ENCODE results near the gene GRIN2C.
"Not testable (repeated sequence)": the region's sequence is repeated elsewhere in the genome, so short reads cannot be mapped to it uniquely, and the experiment has no call there.

GRIN2C gene

DNA sequence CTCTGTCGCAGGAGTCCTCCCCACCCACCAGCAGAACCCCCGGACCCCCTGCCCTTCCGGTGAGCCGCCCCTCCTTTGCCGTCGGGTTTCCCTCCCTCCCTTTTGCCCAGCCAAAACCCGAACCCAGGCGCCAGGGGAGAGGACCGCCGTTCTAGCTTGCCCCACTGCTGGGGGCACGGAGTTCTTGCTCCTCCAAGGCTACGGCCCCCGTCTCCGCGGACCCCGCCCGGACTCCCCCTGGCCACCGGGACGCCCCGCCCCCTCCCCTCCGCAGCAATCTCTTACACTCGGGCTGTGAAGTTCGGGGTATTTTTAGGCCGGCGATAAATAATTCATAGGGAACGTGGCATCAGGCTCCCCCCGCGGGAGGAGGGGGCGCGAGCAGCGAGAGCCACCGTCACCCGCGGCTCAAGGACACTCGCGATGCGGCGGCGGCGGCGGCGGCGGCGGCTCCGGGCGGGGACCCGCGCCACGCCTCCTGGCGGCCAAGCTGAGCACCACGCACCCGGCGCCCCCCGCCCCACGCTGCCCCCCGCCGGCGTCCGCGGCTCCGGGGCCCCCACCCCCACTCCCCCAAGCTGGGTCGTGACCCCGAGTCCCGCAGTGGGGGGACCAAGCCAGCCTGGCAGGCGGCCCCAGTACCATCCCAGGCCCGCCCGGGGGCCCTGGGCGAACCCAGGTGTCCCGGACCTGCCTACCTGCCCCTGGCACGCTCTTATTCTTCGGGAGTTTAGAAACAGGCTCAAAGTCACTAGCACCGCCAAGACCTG is at the start of gene GRIN2C:
Gene GRIN2C (minus strand): TSS at position 427 of the 770 bp plus-strand sequence. CDS start 4,793 bp downstream, outside the sequence.
- DNase-seq = no peak

DNA sequence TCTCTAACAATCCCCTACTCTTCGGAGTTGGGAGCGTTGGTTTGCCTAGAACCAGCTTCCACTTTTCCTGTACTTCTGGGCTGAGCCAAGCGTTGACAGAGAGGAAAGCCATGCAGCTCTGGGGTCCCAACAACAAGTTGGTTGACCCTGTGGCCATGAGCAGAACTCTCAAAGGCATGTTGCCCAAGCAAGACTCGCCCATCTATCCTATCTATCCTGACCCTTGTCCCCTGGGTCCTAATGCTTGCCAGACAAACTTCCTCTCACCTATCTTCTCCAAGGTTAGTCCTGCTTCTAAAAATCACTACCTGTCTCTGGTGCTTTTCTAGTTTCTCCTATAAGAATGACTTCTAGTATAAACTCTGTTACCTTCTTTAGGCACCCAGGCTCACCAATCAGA is 49.4 kb upstream of the GRIN2C start:
- not testable (repeated sequence) for DNase-seq

DNA sequence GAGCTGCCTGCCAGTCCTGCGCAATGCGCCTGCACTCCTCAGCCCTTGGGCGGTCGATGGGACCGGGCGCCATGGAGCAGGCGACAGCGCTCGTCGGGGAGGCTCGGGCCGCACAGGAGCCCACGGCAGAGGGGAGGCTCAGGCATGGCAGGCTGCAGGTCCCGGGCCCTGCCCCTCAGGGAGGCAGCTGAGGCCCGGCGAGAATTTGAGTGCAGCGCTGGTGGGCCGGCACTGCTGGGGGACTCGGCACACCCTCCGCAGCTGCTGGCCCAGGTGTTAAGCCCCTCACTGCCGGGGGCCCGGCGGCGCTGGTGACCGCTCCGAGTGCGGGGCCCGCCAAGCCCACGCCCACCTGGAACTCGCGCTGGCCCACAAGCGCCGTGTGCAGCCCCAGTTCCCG is 47.3 kb upstream of the GRIN2C start:
- DNase-seq = no peak

DNA sequence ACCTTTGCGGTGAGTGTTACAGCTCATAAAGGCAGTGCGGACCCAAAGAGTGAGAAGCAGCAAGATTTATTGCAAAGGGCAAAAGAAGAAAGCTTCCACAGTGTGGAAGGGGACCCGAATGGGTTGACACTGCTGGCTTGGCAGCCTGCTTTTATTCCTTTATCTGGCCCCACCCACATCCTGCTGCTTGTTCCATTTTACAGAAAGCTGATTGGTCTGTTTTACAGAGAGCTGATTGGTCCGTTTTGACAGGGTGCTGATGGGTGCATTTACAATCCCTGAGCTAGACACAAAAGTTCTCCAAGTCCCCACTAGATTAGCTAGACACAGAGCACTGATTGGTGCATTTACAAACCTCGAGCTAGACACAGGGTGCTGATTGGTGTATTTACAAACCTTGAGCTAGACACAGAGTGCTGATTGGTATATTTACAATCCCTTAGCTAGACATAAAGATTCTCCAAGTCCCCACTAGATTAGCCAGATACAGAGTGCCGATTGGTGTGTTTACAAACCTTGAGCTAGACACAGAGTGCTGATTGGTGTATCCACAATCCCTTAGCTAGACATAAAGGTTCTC is 46.6 kb upstream of the GRIN2C start:
- DNase-seq = not testable (repeated sequence)

DNA sequence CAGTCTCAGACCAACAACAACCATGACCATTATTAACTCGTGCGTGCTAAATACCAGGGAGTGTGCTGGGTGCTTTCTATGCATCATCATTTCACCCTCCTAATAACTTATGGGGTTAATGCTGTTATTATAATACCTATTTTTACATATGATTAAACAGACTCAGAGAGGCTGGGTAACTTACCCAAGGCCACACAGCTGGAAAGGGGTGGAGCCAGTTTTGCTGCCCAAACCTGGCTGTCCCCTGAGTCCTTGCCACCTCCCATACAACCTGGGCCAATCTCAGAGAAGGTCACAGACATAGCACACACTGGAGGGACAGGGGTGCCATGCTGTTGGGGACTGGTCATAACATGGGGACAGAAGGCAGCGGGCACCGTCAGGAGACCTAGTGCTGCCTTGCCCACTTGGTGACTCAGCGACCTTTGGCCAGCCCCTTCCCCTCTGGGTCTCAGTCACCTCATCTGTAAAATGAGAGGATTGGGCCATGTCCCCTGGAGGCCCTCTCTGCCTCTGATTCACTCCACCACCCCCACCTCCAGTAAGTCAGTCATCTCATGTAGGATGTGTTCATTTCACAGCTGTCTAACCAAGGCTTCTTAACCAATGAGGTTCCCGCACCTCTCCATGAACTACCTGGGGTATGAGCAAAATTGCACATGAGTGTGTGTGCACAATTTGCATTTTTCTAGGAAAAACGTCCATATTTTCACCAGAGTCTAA is 45.2 kb upstream of the GRIN2C start:
- no peak for DNase-seq

DNA sequence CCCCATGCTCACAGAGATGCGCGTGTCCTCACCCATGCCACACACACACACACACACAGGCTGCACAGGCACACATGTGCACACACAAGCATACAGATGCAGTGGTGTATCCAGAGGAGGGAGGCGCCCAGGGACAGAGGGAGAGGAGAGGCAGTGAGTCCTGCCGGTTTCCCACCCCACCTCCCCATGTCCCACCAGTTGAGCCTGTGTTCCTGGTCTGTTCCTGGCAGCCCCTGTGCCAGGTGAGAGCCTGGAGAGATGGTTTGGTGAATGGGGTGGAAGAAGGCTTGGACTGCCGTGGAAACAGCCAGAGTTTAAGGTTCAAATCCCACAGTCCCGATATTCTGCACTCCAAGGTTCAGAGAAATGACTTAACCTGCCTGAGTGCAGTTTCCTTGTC is 44.0 kb upstream of the GRIN2C start:
- DNase-seq = no peak

DNA sequence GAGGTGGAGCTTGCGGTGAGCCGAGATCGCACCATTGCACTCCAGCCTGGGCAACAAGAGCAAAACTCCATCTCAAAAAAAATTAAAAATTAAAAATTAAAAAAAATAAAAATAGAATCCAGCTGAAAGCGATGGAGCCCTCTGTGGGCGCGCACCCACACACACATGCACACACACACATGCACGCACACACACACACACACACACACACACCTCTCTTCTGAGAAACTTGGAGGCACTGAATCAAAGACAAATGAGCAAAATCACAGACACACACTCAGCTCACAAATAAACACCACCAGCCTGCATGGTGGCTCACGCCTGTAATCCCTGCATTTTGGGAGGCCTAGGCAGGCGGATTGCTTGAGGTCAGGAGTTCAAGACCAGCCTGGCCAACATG is 43.3 kb upstream of the GRIN2C start:
- DNase-seq = no peak

DNA sequence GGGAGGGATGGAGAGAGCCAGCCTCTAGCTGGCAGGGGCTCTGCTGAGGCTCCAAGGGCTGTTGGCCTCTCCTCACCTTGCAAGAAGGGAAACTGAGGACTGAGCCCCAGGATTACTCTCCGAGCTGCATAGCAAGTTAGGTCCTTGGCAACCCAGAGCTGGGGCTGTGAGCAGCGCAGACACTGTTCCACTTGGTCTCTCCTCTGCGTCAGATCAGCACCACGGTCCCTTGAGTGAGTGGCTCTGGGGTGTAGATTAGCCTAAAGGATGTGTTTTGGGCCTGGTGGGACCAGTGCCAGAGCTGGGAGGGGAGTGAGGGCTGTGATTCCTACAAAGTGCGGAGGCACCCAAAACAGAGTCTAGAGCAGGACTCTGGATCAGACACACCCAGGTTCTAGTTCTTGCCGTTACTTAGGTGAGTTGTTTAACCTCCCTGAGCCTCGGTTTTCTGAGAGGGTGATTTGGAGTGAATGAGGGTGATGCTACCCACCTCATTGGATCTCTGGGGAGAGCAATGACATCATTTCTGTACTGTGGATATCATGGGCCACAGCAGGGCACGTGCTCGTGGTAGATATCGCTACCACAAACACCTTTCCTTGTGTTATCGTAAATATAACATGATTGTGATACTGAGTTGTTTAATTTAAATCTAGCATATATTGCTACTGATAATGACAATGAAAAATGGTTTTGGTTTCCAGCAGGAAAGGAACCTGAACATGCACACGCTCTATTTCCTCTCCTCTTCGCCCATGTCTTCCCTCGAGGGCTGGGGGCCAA is 41.9 kb upstream of the GRIN2C start:
- DNase-seq = no peak

DNA sequence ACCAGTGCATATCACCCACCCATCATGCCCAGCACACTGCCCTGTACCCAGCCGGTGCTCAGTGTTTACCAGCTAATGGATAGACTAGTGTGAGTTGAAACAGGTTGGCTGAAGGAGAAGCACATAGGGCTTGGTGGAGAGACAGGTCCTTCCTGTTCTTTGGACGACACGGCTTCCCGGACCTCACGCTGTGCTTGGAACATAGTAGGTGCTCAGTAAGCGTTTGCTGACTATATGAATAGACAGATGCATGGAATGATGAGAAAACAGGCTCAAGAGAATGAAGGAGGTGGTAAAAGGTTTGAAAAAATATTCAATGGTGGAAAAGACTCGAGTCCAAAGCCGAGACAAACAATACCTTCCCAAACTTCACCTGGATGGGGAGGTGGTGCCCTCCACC is 40.5 kb upstream of the GRIN2C start:
- DNase-seq = no peak

DNA sequence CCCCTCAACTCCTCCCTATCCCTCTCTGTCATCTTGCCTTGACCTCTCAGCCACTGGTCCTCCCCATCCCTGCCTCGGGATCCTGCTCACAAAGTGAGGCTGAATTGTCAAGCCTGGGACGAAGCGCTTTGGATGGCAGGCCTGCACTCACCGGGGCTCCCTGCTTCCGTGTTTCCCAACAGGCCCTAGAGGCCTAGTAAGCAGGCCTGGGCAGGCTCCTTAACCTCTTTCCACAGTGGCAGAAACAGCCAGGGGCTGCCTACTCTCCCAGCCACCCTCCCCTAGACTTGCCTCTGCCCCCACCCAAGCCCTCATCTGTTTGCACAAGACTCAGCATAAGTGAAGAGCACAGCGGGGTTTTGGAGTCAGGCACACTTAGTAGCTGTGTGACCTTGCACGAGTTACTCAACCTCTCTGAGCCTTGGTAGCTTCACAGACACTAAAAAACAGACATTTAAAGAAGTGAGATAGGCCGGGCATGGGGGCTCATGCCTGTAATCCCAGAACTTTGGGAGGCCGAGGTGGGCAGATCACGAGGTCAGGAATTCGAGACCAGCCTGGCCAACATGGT is 38.8 kb upstream of the GRIN2C start:
- no peak for DNase-seq

DNA sequence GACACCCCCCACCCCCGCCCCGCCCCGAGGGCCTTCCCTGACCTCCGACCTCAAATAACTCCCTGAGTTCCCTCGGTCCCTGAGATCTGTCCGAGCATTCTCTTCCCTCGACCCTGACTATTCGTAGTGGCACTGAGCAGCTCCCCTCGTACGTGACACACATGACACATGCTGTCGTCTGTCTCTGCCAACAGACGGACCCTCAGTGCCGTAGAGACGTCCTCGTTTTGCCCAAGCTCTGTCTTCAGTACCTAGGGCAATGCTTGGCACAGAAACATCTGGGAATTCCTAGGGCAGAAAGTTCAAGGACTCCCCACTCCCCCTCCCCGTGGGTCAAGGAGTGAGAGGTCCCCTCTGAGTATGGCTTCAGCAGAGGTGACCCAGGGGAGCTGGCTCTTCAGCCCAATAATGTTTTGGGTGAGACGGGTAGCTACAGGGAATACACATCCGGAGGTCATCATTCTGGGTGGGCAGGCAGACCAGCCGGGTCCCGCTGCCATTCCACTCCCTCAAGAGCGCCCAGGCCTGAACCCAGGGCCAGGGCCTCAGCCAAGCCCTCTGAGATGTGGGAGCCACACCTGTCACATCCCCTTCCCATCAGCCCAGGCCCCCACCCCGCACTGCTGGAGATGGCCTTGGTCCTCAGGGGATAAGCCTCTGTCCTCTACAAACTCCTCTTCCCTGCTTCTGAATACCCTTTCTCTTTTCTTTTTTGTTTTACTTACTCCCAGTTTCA is 34.4 kb upstream of the GRIN2C start:
- no peak for DNase-seq

DNA sequence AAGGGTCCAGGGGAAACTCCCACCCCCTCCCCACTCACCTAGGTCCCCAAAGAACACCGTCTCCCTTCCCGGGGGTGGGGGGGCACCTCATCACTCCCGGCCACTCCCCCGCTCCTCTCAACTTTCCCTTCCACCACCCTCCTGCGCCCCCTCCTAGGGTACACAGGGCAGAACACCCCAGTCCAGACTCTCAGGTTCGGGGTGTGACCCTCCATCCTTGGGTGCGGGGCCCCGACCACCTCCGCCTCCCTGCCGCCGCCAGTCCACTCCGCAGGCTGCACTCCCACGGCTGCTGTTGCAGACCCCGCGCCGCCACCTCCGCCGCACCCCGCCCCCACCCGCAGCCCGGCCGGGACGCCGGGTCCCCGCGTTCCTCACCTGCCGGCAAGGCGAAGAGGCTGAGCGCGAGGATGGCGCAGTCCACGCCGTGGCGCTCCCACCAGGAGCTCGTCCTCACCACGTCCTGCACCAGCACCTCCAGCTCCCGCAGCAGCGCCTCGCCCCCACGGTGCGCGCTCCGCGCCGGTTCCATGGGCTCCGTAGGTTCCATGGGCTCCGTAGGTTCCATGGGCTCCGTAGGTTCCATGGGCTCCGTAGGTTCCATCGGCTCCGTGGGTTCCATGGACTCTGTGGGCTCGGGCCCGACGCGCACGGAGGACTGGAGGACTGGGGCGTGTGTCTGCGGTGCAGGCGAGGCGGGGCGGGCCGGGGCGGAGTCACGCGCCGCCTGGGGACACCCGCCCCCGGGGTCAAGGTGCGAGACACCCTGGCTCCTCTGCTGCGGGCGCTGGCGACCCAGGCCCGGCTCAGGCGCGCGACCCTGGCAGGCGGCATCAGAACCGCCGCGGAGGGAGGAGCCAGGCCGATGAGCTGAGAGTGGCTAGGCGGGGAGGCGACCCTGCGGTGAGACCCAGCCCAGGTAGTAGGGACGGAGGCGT is 33.6 kb upstream of the GRIN2C start, which contains the start of gene FADS6:
Gene FADS6 (minus strand): TSS at position 660 of the 938 bp plus-strand sequence. CDS start 38 bp downstream, at position 622.
- no peak for DNase-seq

DNA sequence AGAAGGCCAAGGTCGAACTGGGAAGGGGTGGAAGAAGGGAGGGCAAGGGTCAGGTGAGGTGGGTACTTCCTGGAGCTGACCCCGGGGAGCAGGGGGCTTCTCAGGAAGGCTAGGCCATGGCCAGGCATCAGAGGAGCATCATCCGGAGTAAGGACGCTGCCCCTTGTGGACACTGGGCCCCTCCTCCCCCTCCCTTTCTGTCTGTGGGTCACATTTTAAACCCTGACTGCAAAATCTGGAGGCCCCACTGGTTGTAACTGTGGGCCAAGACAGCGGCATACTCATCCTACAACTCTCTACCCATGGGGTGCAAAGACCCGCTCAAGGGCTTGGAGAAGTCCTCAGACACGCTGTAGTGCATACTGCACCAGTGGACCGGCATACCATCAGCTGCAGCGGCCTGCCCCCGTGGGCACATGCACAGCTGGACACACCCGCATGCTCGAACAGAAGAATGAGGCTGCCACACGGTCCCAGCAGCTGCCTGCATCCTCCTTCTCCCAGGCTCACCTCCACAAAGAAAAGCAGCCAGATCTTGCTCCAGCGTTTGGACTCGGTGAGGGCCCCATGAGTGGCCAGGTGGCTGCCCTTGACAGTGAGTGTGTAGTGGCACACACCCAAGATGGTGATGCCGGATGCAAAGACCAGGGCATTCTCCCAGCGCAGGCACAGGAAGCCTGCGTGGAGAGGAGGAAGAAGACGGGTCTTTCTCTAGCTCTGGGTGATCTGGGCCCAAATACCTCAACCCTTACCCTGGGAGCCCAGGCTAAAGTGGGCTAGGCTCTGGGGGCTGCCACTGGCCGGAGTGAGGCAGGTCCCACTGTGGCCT is 32.5 kb upstream of the GRIN2C start:
- DNase-seq = no peak

DNA sequence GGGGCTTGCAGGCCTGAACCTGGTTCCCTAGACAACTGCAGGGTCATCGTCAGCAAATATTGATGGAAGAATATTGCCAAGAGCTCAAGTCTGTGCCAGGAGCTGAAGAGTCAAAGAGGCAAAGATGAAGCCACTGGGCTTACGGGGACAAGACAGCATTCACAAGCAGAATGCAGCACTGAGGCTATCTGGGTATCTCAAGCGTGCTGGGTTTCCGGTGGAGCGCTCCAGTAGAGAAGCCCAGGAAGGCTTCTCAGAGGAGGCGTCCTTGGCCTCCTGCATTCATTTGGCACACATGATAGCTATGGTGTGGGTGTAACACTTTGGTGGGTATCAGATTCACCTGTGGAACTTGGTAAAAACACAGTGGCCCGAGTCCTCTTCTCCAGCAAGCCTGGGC is 30.9 kb upstream of the GRIN2C start:
- DNase-seq = no peak

DNA sequence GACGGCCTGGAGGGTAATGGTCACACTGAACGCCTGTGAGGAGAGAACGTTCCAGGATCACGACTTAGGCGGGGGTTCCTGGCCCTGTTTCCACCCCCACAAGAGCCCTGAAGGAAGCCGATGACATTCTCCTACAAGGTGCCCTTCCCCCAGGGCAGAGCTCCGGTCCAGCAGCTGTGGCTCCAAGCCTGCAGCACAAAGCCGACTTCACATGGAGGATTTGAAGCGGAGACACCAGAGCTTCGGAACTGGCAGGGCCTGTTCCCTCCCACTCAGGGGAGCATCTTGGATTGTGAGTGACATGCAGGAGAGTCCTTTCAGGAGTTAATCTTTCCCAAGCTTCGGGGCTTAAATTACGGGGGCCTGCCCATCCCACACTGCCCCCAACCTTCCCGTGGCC is 28.8 kb upstream of the GRIN2C start:
- no peak for DNase-seq

DNA sequence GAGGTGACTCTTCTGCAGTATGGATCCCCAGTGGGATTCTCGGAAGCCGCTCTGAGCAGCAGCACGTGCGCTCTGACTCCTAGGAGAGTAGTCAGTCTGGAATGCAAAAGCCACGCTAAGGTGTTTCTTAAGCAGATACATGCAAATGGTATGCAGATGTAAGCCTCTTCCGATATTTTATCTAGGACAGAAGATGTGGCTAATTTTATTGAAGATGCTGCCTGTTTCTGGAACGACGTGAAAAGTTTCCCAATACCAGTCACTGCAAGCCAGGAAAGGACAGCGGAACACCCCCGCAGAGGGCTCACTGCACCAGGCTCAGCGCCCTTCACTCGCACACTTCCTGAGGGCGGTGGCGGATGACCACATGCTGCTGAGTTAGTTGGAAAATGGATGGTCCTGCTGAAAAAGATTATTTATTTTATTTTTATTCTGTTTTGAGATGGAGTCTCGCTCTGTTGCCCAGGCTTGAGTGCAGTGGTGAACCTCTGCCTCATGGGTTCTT is 23.6 kb upstream of the GRIN2C start:
- DNase-seq = no peak

DNA sequence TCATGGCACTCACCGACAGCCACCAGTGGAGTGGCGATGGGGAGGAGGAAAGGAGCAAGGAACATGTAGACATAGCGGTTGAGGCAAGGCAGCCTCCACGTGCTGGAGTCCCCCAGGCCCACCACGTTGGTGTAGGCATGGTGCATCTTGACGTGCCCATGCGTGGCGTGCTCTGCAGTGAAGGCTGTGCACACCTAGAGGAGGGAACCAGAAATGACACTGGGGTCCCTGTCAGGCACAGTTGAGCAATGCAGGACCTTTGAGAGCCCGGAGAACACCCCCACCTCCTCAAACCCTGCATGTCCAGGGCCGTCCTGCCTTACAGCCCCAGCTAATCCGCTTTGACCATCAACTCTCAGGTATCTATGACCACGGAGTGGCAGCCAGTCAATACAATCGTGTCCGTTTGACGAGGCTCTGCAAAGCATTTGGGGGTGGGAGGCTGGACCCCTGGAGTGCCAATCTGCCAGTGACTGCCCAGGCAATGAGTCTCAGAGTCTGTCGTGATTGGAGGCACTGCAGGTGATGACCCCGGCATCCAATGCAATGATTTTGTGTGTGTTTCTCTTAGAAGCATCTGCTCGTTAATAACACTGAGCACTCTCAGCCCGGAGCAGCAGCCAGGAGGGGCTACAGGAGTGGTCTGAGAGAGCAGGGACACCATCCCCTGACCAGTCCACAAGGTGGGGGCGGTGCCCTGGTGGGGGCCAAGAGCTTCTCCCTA is 23.0 kb upstream of the GRIN2C start:
- no peak for DNase-seq

DNA sequence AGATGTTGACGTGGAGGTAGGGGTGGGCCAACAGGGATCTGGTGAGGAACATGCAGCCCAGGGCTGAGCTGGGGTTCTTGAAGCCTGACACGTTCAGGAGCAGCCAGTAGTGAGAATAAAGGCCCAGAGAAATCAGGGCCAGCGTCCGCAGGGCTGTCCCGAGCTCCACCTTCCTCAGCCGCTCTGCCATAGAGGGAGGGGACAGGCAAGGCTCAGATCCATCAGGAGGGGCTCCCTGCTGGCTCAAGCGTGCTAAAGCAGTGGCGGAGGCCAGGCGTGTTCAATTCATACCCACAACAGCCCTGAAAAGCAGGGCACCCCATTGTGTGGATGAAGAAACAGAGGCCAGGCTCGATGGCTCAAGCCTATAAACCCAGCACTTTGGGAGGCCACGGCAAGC is 21.4 kb upstream of the GRIN2C start:
- DNase-seq = no peak

DNA sequence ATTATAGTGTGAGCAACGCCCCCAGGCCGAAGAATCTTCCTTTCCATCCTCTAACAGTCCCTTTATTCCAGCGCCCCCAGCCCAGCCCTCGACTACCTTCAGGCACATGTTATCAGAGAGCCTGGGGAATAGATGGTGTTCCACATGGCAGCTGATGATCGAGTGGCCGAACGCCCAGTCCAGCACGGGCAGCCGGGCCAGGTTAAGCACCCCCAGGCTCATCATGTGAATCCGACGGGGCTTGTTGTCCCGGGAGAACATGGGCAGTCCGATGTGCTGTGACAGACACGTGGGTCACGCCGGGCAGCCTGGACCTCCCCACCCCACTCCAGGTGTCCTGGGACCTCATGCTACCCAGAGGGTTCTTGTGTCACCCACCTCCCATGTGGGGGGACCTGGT is 19.6 kb upstream of the GRIN2C start:
- no peak for DNase-seq

Data from right hindlimb (tissue), 1 donor.